Measurements from ENCODE around the gene GRIK4. TPM values are rescaled to one million over a fixed set of nuclear protein-coding genes. Genes with fewer than 3 reads are reported as not detected.

GRIK4 gene
- total RNA-seq, 4 donors from 2014 or later: 0.09 TPM; not detected in 3

GRCh38 chr11:120768949-120769348, 257.4 kb downstream of the GRIK4 start:
- TF ChIP-seq CTCF (IDR thresholded peaks at IDR 0.05): no peak
- no peak for DNase-seq (ENCODE audit: low spot score)
- ATAC-seq (ENCODE audit: low FRiP score): no peak

- no peak for ATAC-seq (ENCODE audit: low FRiP score)
- no peak for DNase-seq (ENCODE audit: low spot score)
Observed at GRCh38 chr11:120769906-120770305, 258.4 kb downstream of the GRIK4 start.

GRCh38 chr11:120771551-120772060, 260.1 kb downstream of the GRIK4 start:
- DNase-seq (ENCODE audit: low spot score): no peak
- no peak for ATAC-seq (ENCODE audit: low FRiP score)
- TF ChIP-seq CTCF (IDR thresholded peaks at IDR 0.05): no peak

More at GRCh38 chr11:120769906-120770305, 258.4 kb downstream of the GRIK4 start:
- TF ChIP-seq CTCF (IDR thresholded peaks at IDR 0.05): no peak

- TF ChIP-seq CTCF (IDR thresholded peaks at IDR 0.05): no peak
- no peak for DNase-seq (ENCODE audit: low spot score)
- no peak for ATAC-seq (ENCODE audit: low FRiP score)
Observed at GRCh38 chr11:120773501-120774031, 262.0 kb downstream of the GRIK4 start.

- DNase-seq (ENCODE audit: low spot score): no peak
- TF ChIP-seq CTCF (IDR thresholded peaks at IDR 0.05): no peak
- ATAC-seq (ENCODE audit: low FRiP score): no peak
Observed at GRCh38 chr11:120774591-120775386, 263.2 kb downstream of the GRIK4 start.

- ATAC-seq (ENCODE audit: low FRiP score) (no peak), DNase-seq (ENCODE audit: low spot score) (no peak)
Observed at GRCh38 chr11:120775986-120776951, 264.7 kb downstream of the GRIK4 start.

More at GRCh38 chr11:120775986-120776951, 264.7 kb downstream of the GRIK4 start:
- TF ChIP-seq CTCF (IDR thresholded peaks at IDR 0.05): no peak

Data from omental fat pad (tissue), 4 donors.